GM18507 (cell line): Measurements from ENCODE around the gene CEP104.

Source experiments
- DNase-seq: peaks from one replicate; pipeline ENCODE4 v3.0.0; 2011; ENCODE audit warnings: low read depth; ENCODE audit not compliant: insufficient read length; ENCODE audit errors: extremely low spot score
- FAIRE-seq: peaks from 2 replicates; lab custom pipeline; 2011; peaks lifted over from hg19 to GRCh38; lab: Jason Lieb, UNC

CEP104 gene

GRCh38 chr1:3772715-3773571, 84.1 kb downstream of the CEP104 start, which contains the start of gene SMIM1:
Gene SMIM1 (plus strand): TSS chr1:3772749. CDS start chr1:3775374, 2,625 bp downstream.
- no peak for FAIRE-seq
- no peak for DNase-seq

GRCh38 chr1:3772027-3772714, 84.8 kb downstream of the CEP104 start:
- FAIRE-seq (peak; percentile 38), DNase-seq (peak; percentile 99)

GRCh38 chr1:3771108-3772026, 85.6 kb downstream of the CEP104 start:
- DNase-seq, result no peak
- FAIRE-seq, result no peak

- FAIRE-seq (no peak), DNase-seq (no peak)
Measured at GRCh38 chr1:3770047-3770765, 86.8 kb downstream of the CEP104 start.

GRCh38 chr1:3768811-3769390, 88.1 kb downstream of the CEP104 start:
- no peak for FAIRE-seq
- DNase-seq, result no peak

- no peak for DNase-seq
- no peak for FAIRE-seq
Measured at GRCh38 chr1:3767328-3767925, 89.6 kb downstream of the CEP104 start.

- FAIRE-seq, result no peak
- DNase-seq, result no peak
Measured at GRCh38 chr1:3763351-3764125, 93.5 kb downstream of the CEP104 start.

GRCh38 chr1:3762873-3763228, 94.2 kb downstream of the CEP104 start:
- FAIRE-seq (no peak), DNase-seq (no peak)

- FAIRE-seq (no peak), DNase-seq (no peak)
Measured at GRCh38 chr1:3762151-3762872, 94.7 kb downstream of the CEP104 start.
